Panc1 (cell line): ENCODE measurements around the gene PRMT9. TPM values are rescaled to one million over a fixed set of nuclear protein-coding genes. Genes with fewer than 3 reads are reported as not detected.

ENCODE experiments used
- ATAC-seq: fragments of 200-7000 bp; cut with Tn5 transposase; 2 replicates; pipeline ENCODE4 v1.9.1; 2020; ENCODE audit warnings: mild to moderate bottlenecking, moderate library complexity
- BruUV-seq: library from RNA; stranded (reverse); fragments of 400-500 nt; replicated peaks from 2 replicates; lab custom pipeline; 2021; lab: Mats Ljungman, UMichigan
- CTCF ChIA-PET: fragments of 300-600 bp; sonication (Branson Sonifier 250); formaldehyde crosslinking; loops from one replicate; lab custom pipeline; 2022; ENCODE audit warnings: antibody characterized with exemption; lab: Charles Lee
- POLR2A ChIA-PET: fragments of 300-600 bp; sonication (Branson Sonifier 250); formaldehyde crosslinking; loops from one replicate; lab custom pipeline; 2022; ENCODE audit warnings: antibody characterized with exemption; lab: Charles Lee
- DNase-seq: peaks from one replicate; pipeline ENCODE4 v3.0.0-alpha.2; 2010; ENCODE audit warnings: low read depth, low spot score
- H3K27ac ChIP-seq: 2 replicates; pipeline ENCODE4 v1.5.1; 2011; ENCODE audit warnings: mild to moderate bottlenecking, low read length, inconsistent platforms
- H3K27me3 ChIP-seq: fragments of 200-500 bp; sonication (Bioruptor generic); 2 replicates; pipeline ENCODE4 v1.6.0; 2014; ENCODE audit warnings: low read length, inconsistent platforms; ENCODE audit not compliant: control insufficient read depth, insufficient read depth
- H3K36me3 ChIP-seq: fragments of 200-500 bp; sonication (Bioruptor generic); 2 replicates; pipeline ENCODE4 v1.5.1; 2014; ENCODE audit warnings: inconsistent platforms, mild to moderate bottlenecking, low read length, moderate library complexity; ENCODE audit not compliant: control insufficient read depth, insufficient read depth
- H3K4me1 ChIP-seq: 2 replicates; pipeline ENCODE4 v1.5.1; 2011; ENCODE audit warnings: inconsistent platforms, mild to moderate bottlenecking, low read length, moderate library complexity; ENCODE audit not compliant: control insufficient read depth, insufficient read depth
- H3K4me3 ChIP-seq, 2 experiments: 2 replicates each; pipeline ENCODE4 v1.5.1; 2011 to 2012; ENCODE audit warnings: low read depth in 2 of 2, low read length in 2 of 2, mild to moderate bottlenecking in 2 of 2, inconsistent platforms in 1 of 2, moderate library complexity in 1 of 2
- H3K9me3 ChIP-seq: fragments of 200-500 bp; sonication (Bioruptor generic); 2 replicates; pipeline ENCODE4 v1.5.1; 2014; ENCODE audit warnings: low read depth, mild to moderate bottlenecking, inconsistent platforms, low read length, moderate library complexity; ENCODE audit not compliant: control insufficient read depth, insufficient read depth
- CTCF ChIP-seq: fragments of 450-650 bp; IDR thresholded peaks from 2 replicates; pipeline ENCODE4 v1.5.1; 2017; ENCODE audit warnings: mild to moderate bottlenecking
- POLR2AphosphoS5 ChIP-seq: IDR thresholded peaks from 2 replicates; pipeline ENCODE4 v1.6.1; 2012; ENCODE audit warnings: mild to moderate bottlenecking, low read depth, low read length, moderate library complexity
- SIN3A ChIP-seq: IDR thresholded peaks from 2 replicates; pipeline ENCODE4 v1.6.1; 2012; ENCODE audit warnings: low read depth, mild to moderate bottlenecking, low read length, moderate library complexity, borderline replicate concordance; ENCODE audit not compliant: insufficient read depth
- TCF7L2 ChIP-seq: IDR thresholded peaks from 2 replicates; pipeline ENCODE4 v1.6.1; 2011; ENCODE audit warnings: mild to moderate bottlenecking, low read depth, low read length, inconsistent platforms
- in situ Hi-C: cut with HindIII; loops from 2 replicates; pipeline ENCODE4 v1.10.0; 2016; ENCODE audit warnings: low sequenced_read_pairs, low pct_unique_long_range_greater_than_20kb
- intact Hi-C: fragments of 100-400 bp; cut with micrococcal nuclease; formaldehyde crosslinking; loops from one replicate; pipeline ENCODE4 v1.10.0; 2022; ENCODE audit not compliant: unreplicated experiment
- total RNA-seq: library from RNA; stranded (reverse); gene quantifications from one replicate; pipeline ENCODE4 v1.2.1, GENCODE V29; 2021; ENCODE audit not compliant: unreplicated experiment
- TF ChIP-seq, protein P1 (sequence below), 2 experiments: IDR thresholded peaks; 2 replicates each; pipeline ENCODE4 v1.6.1; 2011 to 2012; ENCODE audit warnings: low read depth in 2 of 2, control low read depth in 1 of 2, low read length in 1 of 2, mild to moderate bottlenecking in 1 of 2, moderate library complexity in 1 of 2; ENCODE audit not compliant: insufficient read depth in 1 of 2

Gene PRMT9
- total RNA-seq, 1 experiment from 2014 or later = 4.4 TPM

GRCh38 chr4:147610686-147611085 lies 73.3 kb downstream of the PRMT9 start:
- TF ChIP-seq SIN3A (no peak), CTCF (no peak), POLR2AphosphoS5 (no peak), TCF7L2 (no peak)
- TF ChIP-seq, protein P1, sequence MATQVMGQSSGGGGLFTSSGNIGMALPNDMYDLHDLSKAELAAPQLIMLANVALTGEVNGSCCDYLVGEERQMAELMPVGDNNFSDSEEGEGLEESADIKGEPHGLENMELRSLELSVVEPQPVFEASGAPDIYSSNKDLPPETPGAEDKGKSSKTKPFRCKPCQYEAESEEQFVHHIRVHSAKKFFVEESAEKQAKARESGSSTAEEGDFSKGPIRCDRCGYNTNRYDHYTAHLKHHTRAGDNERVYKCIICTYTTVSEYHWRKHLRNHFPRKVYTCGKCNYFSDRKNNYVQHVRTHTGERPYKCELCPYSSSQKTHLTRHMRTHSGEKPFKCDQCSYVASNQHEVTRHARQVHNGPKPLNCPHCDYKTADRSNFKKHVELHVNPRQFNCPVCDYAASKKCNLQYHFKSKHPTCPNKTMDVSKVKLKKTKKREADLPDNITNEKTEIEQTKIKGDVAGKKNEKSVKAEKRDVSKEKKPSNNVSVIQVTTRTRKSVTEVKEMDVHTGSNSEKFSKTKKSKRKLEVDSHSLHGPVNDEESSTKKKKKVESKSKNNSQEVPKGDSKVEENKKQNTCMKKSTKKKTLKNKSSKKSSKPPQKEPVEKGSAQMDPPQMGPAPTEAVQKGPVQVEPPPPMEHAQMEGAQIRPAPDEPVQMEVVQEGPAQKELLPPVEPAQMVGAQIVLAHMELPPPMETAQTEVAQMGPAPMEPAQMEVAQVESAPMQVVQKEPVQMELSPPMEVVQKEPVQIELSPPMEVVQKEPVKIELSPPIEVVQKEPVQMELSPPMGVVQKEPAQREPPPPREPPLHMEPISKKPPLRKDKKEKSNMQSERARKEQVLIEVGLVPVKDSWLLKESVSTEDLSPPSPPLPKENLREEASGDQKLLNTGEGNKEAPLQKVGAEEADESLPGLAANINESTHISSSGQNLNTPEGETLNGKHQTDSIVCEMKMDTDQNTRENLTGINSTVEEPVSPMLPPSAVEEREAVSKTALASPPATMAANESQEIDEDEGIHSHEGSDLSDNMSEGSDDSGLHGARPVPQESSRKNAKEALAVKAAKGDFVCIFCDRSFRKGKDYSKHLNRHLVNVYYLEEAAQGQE (IDR thresholded peaks at IDR 0.05; ENCODE audit: insufficient read depth in 1 of 2, low read depth in 2 of 2, low read length in 1 of 2) = no peak
- intact Hi-C loops = loop anchor here (10.0 kb wide), 1 partner anchor 254 kb away; no protein-coding TSS in a partner anchor
- no peak for DNase-seq
- Histone ChIP-seq H3K27me3 (peaks cover 4% of the 10 kb centered on the region; the same call in 1 of the 2 replicates), H3K4me3 (no peak overlapping the region), H3K9me3 (no peaks in the 10 kb centered on the region), H3K27ac (no peak overlapping the region), H3K36me3 (no peaks in the 10 kb centered on the region), H3K4me1 (no peaks in the 10 kb centered on the region)
- no TSS peak for BruUV-seq
- CTCF ChIA-PET = no interaction called here
- ATAC-seq = no peak
- POLR2A ChIA-PET = no interaction called here
- in situ Hi-C loops = no loop called here

- ATAC-seq (no peak), DNase-seq (no peak)
- TF ChIP-seq, protein P1 (IDR thresholded peaks at IDR 0.05; ENCODE audit: insufficient read depth in 1 of 2, low read depth in 2 of 2, low read length in 1 of 2) = no peak
- TF ChIP-seq TCF7L2 = no peak
- no peak for TF ChIP-seq SIN3A
- TF ChIP-seq POLR2AphosphoS5 = no peak
- no peak for TF ChIP-seq CTCF
- no peak overlapping the region for H3K4me3 ChIP-seq
- no peaks in the 10 kb centered on the region for H3K9me3 ChIP-seq
- in situ Hi-C loops = no loop called here
- no TSS peak for BruUV-seq
- H3K27me3 ChIP-seq = peaks cover 4% of the 10 kb centered on the region; the same call in 1 of the 2 replicates
- ChIA-PET CTCF (no interaction called here), POLR2A (no interaction called here)
- no peaks in the 10 kb centered on the region for H3K36me3 ChIP-seq
- H3K4me1 ChIP-seq = no peaks in the 10 kb centered on the region
- intact Hi-C loops = no loop called here
- H3K27ac ChIP-seq = no peak overlapping the region
These were observed 76.5 kb downstream of the PRMT9 start for GRCh38 chr4:147607471-147607870.
